Loucy (cell line): Measurements from ENCODE around the gene CACNA1D.

Source experiments
- H2AFZ ChIP-seq: fragments of 200-600 bp; sonication (generic); 2 replicates; pipeline ENCODE4 v1.6.0; 2016; ENCODE audit warnings: antibody characterized with exemption, mild to moderate bottlenecking, low read length, moderate library complexity
- H3F3A ChIP-seq: fragments of 200-600 bp; 2 replicates; pipeline ENCODE4 v1.6.0; 2016; ENCODE audit warnings: antibody characterized with exemption, low read depth, mild to moderate bottlenecking
- H3K27me3 ChIP-seq: fragments of 200-600 bp; sonication (generic); 2 replicates; pipeline ENCODE4 v1.6.1; 2014; ENCODE audit warnings: low read length, mild to moderate bottlenecking; ENCODE audit not compliant: insufficient read depth, poor library complexity, severe bottlenecking
- H3K36me3 ChIP-seq: fragments of 200-600 bp; sonication (generic); 2 replicates; pipeline ENCODE4 v1.6.1; 2016; ENCODE audit warnings: low read length; ENCODE audit not compliant: insufficient read depth
- H3K4me1 ChIP-seq: fragments of 200-600 bp; sonication (generic); 2 replicates; pipeline ENCODE4 v1.5.1; 2014; ENCODE audit warnings: low read length, mild to moderate bottlenecking; ENCODE audit not compliant: insufficient read depth, poor library complexity, severe bottlenecking
- H3K4me2 ChIP-seq: fragments of 200-600 bp; sonication (generic); 2 replicates; pipeline ENCODE4 v1.6.0; 2014; ENCODE audit warnings: antibody characterized with exemption, low read length, low read depth, mild to moderate bottlenecking; ENCODE audit not compliant: poor library complexity, severe bottlenecking
- H3K4me3 ChIP-seq: fragments of 200-600 bp; sonication (generic); 2 replicates; pipeline ENCODE4 v1.5.1; 2014; ENCODE audit warnings: low read length, mild to moderate bottlenecking, mixed read lengths; ENCODE audit not compliant: poor library complexity, severe bottlenecking
- H3K79me2 ChIP-seq: fragments of 200-600 bp; sonication (generic); 2 replicates; pipeline ENCODE4 v1.6.1; 2014; ENCODE audit warnings: low read length; ENCODE audit not compliant: insufficient read depth
- H3K9ac ChIP-seq: fragments of 200-600 bp; sonication (generic); 2 replicates; pipeline ENCODE4 v1.6.0; 2014; ENCODE audit warnings: mild to moderate bottlenecking, low read depth, low read length, moderate library complexity; ENCODE audit not compliant: poor library complexity, severe bottlenecking
- H3K9me2 ChIP-seq: fragments of 200-600 bp; sonication (generic); replicated peaks from 2 replicates; pipeline ENCODE4 v1.6.1; 2016; ENCODE audit warnings: low read depth, low read length, mixed read lengths
- H3K9me3 ChIP-seq: fragments of 200-600 bp; sonication (generic); 2 replicates; pipeline ENCODE4 v1.6.1; 2014; ENCODE audit warnings: mild to moderate bottlenecking, antibody characterized with exemption, low read length, low read depth; ENCODE audit not compliant: insufficient read depth
- H4K20me1 ChIP-seq: fragments of 200-600 bp; sonication (generic); 2 replicates; pipeline ENCODE4 v1.6.0; 2014; ENCODE audit warnings: antibody characterized with exemption, low read length, mild to moderate bottlenecking; ENCODE audit not compliant: insufficient read depth, poor library complexity, severe bottlenecking
- CTCF ChIP-seq: fragments of 200-600 bp; sonication (generic); conservative IDR thresholded peaks from 2 replicates; pipeline ENCODE4 v1.5.1; 2014; ENCODE audit warnings: mild to moderate bottlenecking, antibody characterized with exemption, low read length
- EZH2phosphoT487 ChIP-seq: fragments of 200-600 bp; IDR thresholded peaks from 2 replicates; pipeline ENCODE4 v1.6.1; 2018; ENCODE audit warnings: antibody characterized with exemption, mild to moderate bottlenecking, moderate library complexity, borderline replicate concordance

Gene CACNA1D

GRCh38 chr3:53828581-53828980 is 334.2 kb downstream of the CACNA1D start:
- Histone ChIP-seq H4K20me1 (no peaks in the 10 kb centered on the region), H3K27me3 (no peaks in the 10 kb centered on the region), H3K4me3 (no peak overlapping the region), H3K4me1 (no peaks in the 10 kb centered on the region), H3K4me2 (no peak overlapping the region), H3K36me3 (no peaks in the 10 kb centered on the region), H3K9ac (no peak overlapping the region), H3F3A (no peaks in the 10 kb centered on the region), H3K9me2 (no peaks in the 10 kb centered on the region), H3K9me3 (no peaks in the 10 kb centered on the region), H2AFZ (no peak overlapping the region), H3K79me2 (no peaks in the 10 kb centered on the region)
- no peak for TF ChIP-seq EZH2phosphoT487

GRCh38 chr3:53829605-53830004 is 335.2 kb downstream of the CACNA1D start:
- H3K4me3 ChIP-seq = no peak overlapping the region
- H4K20me1 ChIP-seq = no peaks in the 10 kb centered on the region
- no peaks in the 10 kb centered on the region for H3K9me2 ChIP-seq
- H3K9me3 ChIP-seq = no peaks in the 10 kb centered on the region
- H3K36me3 ChIP-seq = no peaks in the 10 kb centered on the region
- H3K4me2 ChIP-seq = no peak overlapping the region
- no peak for TF ChIP-seq CTCF
- no peak for TF ChIP-seq EZH2phosphoT487
- no peaks in the 10 kb centered on the region for H3K27me3 ChIP-seq
- H3K9ac ChIP-seq = no peak overlapping the region
- H3F3A ChIP-seq = no peaks in the 10 kb centered on the region
- H3K79me2 ChIP-seq = no peaks in the 10 kb centered on the region
- no peak overlapping the region for H2AFZ ChIP-seq
- no peaks in the 10 kb centered on the region for H3K4me1 ChIP-seq

DNA sequence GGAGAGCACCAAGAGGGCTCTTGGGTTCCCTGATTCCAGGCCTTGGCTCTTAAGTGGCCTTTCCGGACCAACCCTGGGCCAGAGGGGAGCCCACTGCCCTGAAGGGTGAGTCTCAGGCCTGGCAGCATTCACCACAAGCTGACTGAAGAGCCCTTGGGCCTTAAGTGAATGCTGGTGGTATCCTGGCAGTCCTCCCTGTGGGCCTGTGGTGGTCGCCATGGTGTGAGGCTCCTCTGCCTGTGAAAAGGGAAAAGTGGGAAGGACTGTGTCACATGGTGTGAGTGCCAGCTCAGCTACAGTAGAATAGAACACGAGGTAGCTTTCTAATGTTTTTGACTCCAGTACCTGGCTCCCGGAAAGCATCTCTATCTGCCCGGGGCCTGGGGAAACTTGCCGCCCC is 336.5 kb downstream of the CACNA1D start:
- H3K4me1 ChIP-seq = no peaks in the 10 kb centered on the region
- no peaks in the 10 kb centered on the region for H3K36me3 ChIP-seq
- H2AFZ ChIP-seq = no peak overlapping the region
- no peaks in the 10 kb centered on the region for H3K79me2 ChIP-seq
- no peak for TF ChIP-seq EZH2phosphoT487
- no peak for TF ChIP-seq CTCF
- H3K9me2 ChIP-seq = no peaks in the 10 kb centered on the region
- no peaks in the 10 kb centered on the region for H3F3A ChIP-seq
- no peak overlapping the region for H3K4me2 ChIP-seq
- no peak overlapping the region for H3K9ac ChIP-seq
- H4K20me1 ChIP-seq = no peaks in the 10 kb centered on the region
- no peak overlapping the region for H3K4me3 ChIP-seq
- no peaks in the 10 kb centered on the region for H3K27me3 ChIP-seq
- H3K9me3 ChIP-seq = no peaks in the 10 kb centered on the region

GRCh38 chr3:53833053-53833645 is 338.7 kb downstream of the CACNA1D start:
- Histone ChIP-seq H3K79me2 (no peaks in the 10 kb centered on the region), H3K9me2 (no peaks in the 10 kb centered on the region), H3K9me3 (no peaks in the 10 kb centered on the region), H3K4me2 (no peak overlapping the region), H3F3A (no peaks in the 10 kb centered on the region), H2AFZ (no peak overlapping the region), H3K9ac (no peak overlapping the region), H3K4me3 (no peak overlapping the region), H3K4me1 (no peaks in the 10 kb centered on the region), H3K27me3 (no peaks in the 10 kb centered on the region), H4K20me1 (no peaks in the 10 kb centered on the region), H3K36me3 (no peaks in the 10 kb centered on the region)
- TF ChIP-seq EZH2phosphoT487 (no peak), CTCF (no peak)
